Fibroblast of gingiva (primary cell): Measurements from ENCODE around the gene GJB3.
"Not testable (repeated sequence)": the region's sequence is repeated elsewhere in the genome, so short reads cannot be mapped to it uniquely, and the experiment has no call there.

ENCODE experiments used
- DNase-seq: peaks from one replicate; pipeline ENCODE4 v3.0.0-alpha.2; 2011; ENCODE audit warnings: low read depth

GJB3 gene

GRCh38 chr1:34786521-34787325, 5.7 kb downstream of the GJB3 start:
- DNase-seq: peak; percentile 55

- peak; percentile 21 for DNase-seq
These were observed 6.7 kb downstream of the GJB3 start for GRCh38 chr1:34787461-34788420.

GRCh38 chr1:34790985-34791384, 10.0 kb downstream of the GJB3 start:
- DNase-seq: no peak

- no peak for DNase-seq
These were observed 11.4 kb downstream of the GJB3 start for GRCh38 chr1:34792424-34792823.

GRCh38 chr1:34792868-34793727, 12.1 kb downstream of the GJB3 start, which contains the start of gene GJA4:
Gene GJA4 (plus strand): TSS chr1:34792999. CDS start chr1:34794214, 1,215 bp downstream.
- no peak for DNase-seq

- no peak for DNase-seq
These were observed 13.2 kb downstream of the GJB3 start for GRCh38 chr1:34794001-34794789.

- no peak for DNase-seq
These were observed 13.8 kb downstream of the GJB3 start for GRCh38 chr1:34794790-34795180.

GRCh38 chr1:34795916-34796315, 14.9 kb downstream of the GJB3 start:
- no peak for DNase-seq

GRCh38 chr1:34796990-34797389, 16.0 kb downstream of the GJB3 start:
- no peak for DNase-seq

GRCh38 chr1:34800214-34800613, 19.2 kb downstream of the GJB3 start:
- no peak for DNase-seq

- DNase-seq: no peak
These were observed 22.8 kb downstream of the GJB3 start for GRCh38 chr1:34803770-34804169.

- DNase-seq: no peak
These were observed 25.4 kb downstream of the GJB3 start for GRCh38 chr1:34806396-34806795.

GRCh38 chr1:34808051-34808810, 27.2 kb downstream of the GJB3 start:
- no peak for DNase-seq

GRCh38 chr1:34810781-34811180, 29.8 kb downstream of the GJB3 start:
- DNase-seq: not testable (repeated sequence)

- no peak for DNase-seq
These were observed 35.3 kb downstream of the GJB3 start for GRCh38 chr1:34816332-34816731.

GRCh38 chr1:34816778-34817177, 35.8 kb downstream of the GJB3 start:
- no peak for DNase-seq

- DNase-seq: not testable (repeated sequence)
These were observed 37.8 kb downstream of the GJB3 start for GRCh38 chr1:34818862-34819261.

GRCh38 chr1:34822202-34822601, 41.2 kb downstream of the GJB3 start:
- no peak for DNase-seq

- no peak for DNase-seq
These were observed 43.9 kb downstream of the GJB3 start for GRCh38 chr1:34824817-34825454.
